ENCODE data around the gene IYD. TPM values are rescaled to one million over a fixed set of nuclear protein-coding genes. Genes with fewer than 3 reads are reported as not detected.

Gene IYD
- total and polyA plus RNA-seq, 9 of the 15 experiments (the other 6 are each of a cell fraction or from before 2014, with no cell fraction given) = not detected

DNA sequence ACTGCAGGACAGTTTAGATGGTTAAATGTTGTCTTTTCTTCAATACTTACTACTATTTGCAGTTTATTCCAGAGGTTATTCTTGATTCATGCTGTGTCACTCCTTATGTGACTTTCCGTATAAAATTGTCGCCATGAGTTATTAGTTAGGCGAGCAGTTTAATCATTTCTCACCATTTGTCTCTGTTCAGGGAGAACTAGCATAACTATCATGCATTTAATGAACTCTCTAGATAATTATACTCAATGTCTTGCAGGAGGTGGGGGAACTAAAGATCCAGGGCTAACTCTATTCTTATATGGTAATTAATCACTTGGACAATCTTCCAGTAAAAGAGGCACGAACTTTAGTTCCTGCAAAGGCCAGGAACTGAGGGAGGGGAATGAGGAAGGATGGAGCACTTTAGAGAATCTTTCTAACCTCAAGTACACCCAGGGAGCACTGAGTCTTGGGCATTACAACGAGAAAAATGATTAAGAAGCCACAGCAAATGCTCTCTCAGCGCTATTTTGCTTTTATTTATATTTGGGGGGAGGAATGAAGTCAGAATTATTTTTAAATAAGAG lies 58.3 kb downstream of the IYD start:
- no peaks in the 10 kb centered on the region for H3K9me1 ChIP-seq (ENCODE audit: control insufficient read depth, insufficient read depth, low read length)
- peaks cover 0 to 47% of the 10 kb centered on the region in 2 experiments; a peak in 4 of 5 replicates for H3K27me3 ChIP-seq (ENCODE audit: control insufficient read depth in 2 of 2, insufficient read depth in 2 of 2, low read length in 2 of 2)
- no peak overlapping the region for H3K27ac ChIP-seq (ENCODE audit: extremely low read depth, low read depth, low read length)
- H3K4me3 ChIP-seq = no peak overlapping the region
- no peak for TF ChIP-seq ZC3H4 (CRISPR knock-in tag; IDR thresholded peaks at IDR 0.05; ENCODE audit: borderline replicate concordance)
- no peak for TF ChIP-seq HMG20B (CRISPR knock-in tag; IDR thresholded peaks at IDR 0.05)
- TF ChIP-seq ZNF778 (CRISPR knock-in tag; IDR thresholded peaks at IDR 0.05) = no peak
- no peak overlapping the region for H2AFZ ChIP-seq (ENCODE audit: low read depth, low read length)
- no peak for ATAC-seq
- H3K4me1 ChIP-seq (replicated peaks in 1 of 2; ENCODE audit: control insufficient read depth in 2 of 2, insufficient read depth in 2 of 2, low read length in 2 of 2) = no peaks in the 10 kb centered on the region
- DNase-seq (ENCODE audit: extremely low read depth in 1 of 4, low spot score in 3 of 4) = no peak
- intact Hi-C loops (cut with micrococcal nuclease) = no loop called here
- CTCF ChIA-PET (ENCODE audit: low intra/inter-chr PET ratio) = no interaction called here
- no peaks in the 10 kb centered on the region for H3K9me3 ChIP-seq (replicated peaks; ENCODE audit: control insufficient read depth, insufficient read depth, low read depth, low read length)
- no TSS peak for BruUV-seq (replicated peaks)
- POLR2A ChIA-PET = no interaction called here
- H3K36me3 ChIP-seq (ENCODE audit: control insufficient read depth, insufficient read depth, low read length) = no peaks in the 10 kb centered on the region
- H3K4me2 ChIP-seq (ENCODE audit: insufficient read depth, low read length) = no peak overlapping the region
- no peak overlapping the region for H3K9ac ChIP-seq (ENCODE audit: insufficient read depth in 1 of 2, low read depth in 2 of 2, low read length in 2 of 2)
- in situ Hi-C loops (cut with MboI) = no loop called here
- no peaks in the 10 kb centered on the region for H3K79me2 ChIP-seq (ENCODE audit: control insufficient read depth, insufficient read depth, low read length)
- FAIRE-seq = no peak
- no peaks in the 10 kb centered on the region for H4K20me1 ChIP-seq (replicated peaks; ENCODE audit: control insufficient read depth, insufficient read depth, low read length)
- under 1% methylated on average over 6 of the region's 6 CpGs for WGBS (ENCODE audit: insufficient coverage, low coverage, missing lambda C conversion rate)

DNA sequence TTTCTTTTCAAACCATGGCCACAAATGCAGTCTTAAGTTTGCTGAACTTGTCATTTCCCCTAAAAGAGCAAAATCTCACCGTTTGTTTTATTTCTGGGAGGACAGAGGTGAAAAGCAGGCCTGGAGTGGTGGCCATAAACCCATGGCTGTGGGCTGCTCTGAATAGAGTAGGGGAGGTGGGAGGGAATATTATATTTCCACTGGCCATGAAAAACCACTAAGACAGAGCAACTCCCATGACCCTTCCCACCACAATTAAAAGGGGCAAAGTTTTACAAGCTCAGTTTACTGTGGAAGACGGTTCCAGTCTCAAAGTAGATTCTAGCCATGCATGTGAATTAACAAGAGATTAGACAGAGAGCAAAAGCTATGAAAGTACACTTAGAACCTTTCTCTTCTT lies 59.0 kb downstream of the IYD start:
- CTCF ChIA-PET (ENCODE audit: low intra/inter-chr PET ratio) = no interaction called here
- intact Hi-C loops (cut with micrococcal nuclease) (no loop called here), in situ Hi-C loops (cut with MboI) (no loop called here)
- Histone ChIP-seq H3K4me3 (no peak overlapping the region), H3K4me2 (ENCODE audit: insufficient read depth, low read length) (no peak overlapping the region), H3K9ac (ENCODE audit: insufficient read depth in 1 of 2, low read depth in 2 of 2, low read length in 2 of 2) (no peak overlapping the region), H3K9me1 (ENCODE audit: control insufficient read depth, insufficient read depth, low read length) (no peaks in the 10 kb centered on the region), H3K79me2 (ENCODE audit: control insufficient read depth, insufficient read depth, low read length) (no peaks in the 10 kb centered on the region), H3K27ac (ENCODE audit: extremely low read depth, low read depth, low read length) (no peak overlapping the region), H3K36me3 (ENCODE audit: control insufficient read depth, insufficient read depth, low read length) (no peaks in the 10 kb centered on the region), H2AFZ (ENCODE audit: low read depth, low read length) (no peak overlapping the region), H3K9me3 (replicated peaks; ENCODE audit: control insufficient read depth, insufficient read depth, low read depth, low read length) (no peaks in the 10 kb centered on the region), H3K4me1 (replicated peaks in 1 of 2; ENCODE audit: control insufficient read depth in 2 of 2, insufficient read depth in 2 of 2, low read length in 2 of 2) (no peaks in the 10 kb centered on the region), H4K20me1 (replicated peaks; ENCODE audit: control insufficient read depth, insufficient read depth, low read length) (no peaks in the 10 kb centered on the region), H3K27me3 (ENCODE audit: control insufficient read depth in 2 of 2, insufficient read depth in 2 of 2, low read length in 2 of 2) (peaks cover 0 to 46% of the 10 kb centered on the region in 2 experiments; a peak in 4 of 5 replicates)
- BruUV-seq (replicated peaks) = no TSS peak
- ATAC-seq (no peak), DNase-seq (ENCODE audit: extremely low read depth in 1 of 4, low spot score in 3 of 4) (no peak), FAIRE-seq (no peak)
- POLR2A ChIA-PET = no interaction called here
- WGBS (ENCODE audit: insufficient coverage, low coverage, missing lambda C conversion rate) = 2% methylated on average over 2 of the region's 2 CpGs
- TF ChIP-seq ZNF174 (CRISPR knock-in tag; IDR thresholded peaks at IDR 0.05) = no peak
- TF ChIP-seq, protein P1, sequence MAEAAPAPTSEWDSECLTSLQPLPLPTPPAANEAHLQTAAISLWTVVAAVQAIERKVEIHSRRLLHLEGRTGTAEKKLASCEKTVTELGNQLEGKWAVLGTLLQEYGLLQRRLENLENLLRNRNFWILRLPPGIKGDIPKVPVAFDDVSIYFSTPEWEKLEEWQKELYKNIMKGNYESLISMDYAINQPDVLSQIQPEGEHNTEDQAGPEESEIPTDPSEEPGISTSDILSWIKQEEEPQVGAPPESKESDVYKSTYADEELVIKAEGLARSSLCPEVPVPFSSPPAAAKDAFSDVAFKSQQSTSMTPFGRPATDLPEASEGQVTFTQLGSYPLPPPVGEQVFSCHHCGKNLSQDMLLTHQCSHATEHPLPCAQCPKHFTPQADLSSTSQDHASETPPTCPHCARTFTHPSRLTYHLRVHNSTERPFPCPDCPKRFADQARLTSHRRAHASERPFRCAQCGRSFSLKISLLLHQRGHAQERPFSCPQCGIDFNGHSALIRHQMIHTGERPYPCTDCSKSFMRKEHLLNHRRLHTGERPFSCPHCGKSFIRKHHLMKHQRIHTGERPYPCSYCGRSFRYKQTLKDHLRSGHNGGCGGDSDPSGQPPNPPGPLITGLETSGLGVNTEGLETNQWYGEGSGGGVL (CRISPR knock-in tag; IDR thresholded peaks at IDR 0.05) = no peak
- no peak for TF ChIP-seq STAT5A (IDR thresholded peaks at IDR 0.05; ENCODE audit: borderline replicate concordance, low read length)
- TF ChIP-seq, protein P2, sequence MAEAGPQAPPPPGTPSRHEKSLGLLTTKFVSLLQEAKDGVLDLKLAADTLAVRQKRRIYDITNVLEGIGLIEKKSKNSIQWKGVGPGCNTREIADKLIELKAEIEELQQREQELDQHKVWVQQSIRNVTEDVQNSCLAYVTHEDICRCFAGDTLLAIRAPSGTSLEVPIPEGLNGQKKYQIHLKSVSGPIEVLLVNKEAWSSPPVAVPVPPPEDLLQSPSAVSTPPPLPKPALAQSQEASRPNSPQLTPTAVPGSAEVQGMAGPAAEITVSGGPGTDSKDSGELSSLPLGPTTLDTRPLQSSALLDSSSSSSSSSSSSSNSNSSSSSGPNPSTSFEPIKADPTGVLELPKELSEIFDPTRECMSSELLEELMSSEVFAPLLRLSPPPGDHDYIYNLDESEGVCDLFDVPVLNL (CRISPR knock-in tag; IDR thresholded peaks at IDR 0.05; ENCODE audit: low read depth) = no peak
- TF ChIP-seq ESRRA (IDR thresholded peaks at IDR 0.05; ENCODE audit: borderline replicate concordance, low read depth) = no peak
- no peak for TF ChIP-seq ZEB2 (IDR thresholded peaks at IDR 0.05)
- TF ChIP-seq TAF9B (IDR thresholded peaks at IDR 0.05; ENCODE audit: partially characterized antibody) = no peak
- TF ChIP-seq SMAD3 (CRISPR knock-in tag; conservative IDR thresholded peaks at IDR 0.05) = no peak
- TF ChIP-seq, protein P3, sequence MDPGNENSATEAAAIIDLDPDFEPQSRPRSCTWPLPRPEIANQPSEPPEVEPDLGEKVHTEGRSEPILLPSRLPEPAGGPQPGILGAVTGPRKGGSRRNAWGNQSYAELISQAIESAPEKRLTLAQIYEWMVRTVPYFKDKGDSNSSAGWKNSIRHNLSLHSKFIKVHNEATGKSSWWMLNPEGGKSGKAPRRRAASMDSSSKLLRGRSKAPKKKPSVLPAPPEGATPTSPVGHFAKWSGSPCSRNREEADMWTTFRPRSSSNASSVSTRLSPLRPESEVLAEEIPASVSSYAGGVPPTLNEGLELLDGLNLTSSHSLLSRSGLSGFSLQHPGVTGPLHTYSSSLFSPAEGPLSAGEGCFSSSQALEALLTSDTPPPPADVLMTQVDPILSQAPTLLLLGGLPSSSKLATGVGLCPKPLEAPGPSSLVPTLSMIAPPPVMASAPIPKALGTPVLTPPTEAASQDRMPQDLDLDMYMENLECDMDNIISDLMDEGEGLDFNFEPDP (CRISPR knock-in tag; IDR thresholded peaks at IDR 0.05) = no peak

All from K562 (cell line).